HepG2 (cell line): ENCODE data around the gene PLEKHB1. TPM values are rescaled to one million over a fixed set of nuclear protein-coding genes. Genes with fewer than 3 reads are reported as not detected.

ENCODE experiments used
- ATAD3A ChIP-seq: sonication (generic); formaldehyde crosslinking; IDR thresholded peaks from 2 replicates; pipeline ENCODE4 v1.4.0; 2020; ENCODE audit warnings: missing genetic modification reagents
- MED8 ChIP-seq: sonication (generic); formaldehyde crosslinking; IDR thresholded peaks from 2 replicates; pipeline ENCODE4 v1.8.1; 2023; ENCODE audit warnings: mild to moderate bottlenecking, missing genetic modification reagents; ENCODE audit not compliant: insufficient replicate concordance
- NBN ChIP-seq: fragments of 450-650 bp; conservative IDR thresholded peaks from 2 replicates; pipeline ENCODE4 v1.6.1; 2017
- NR2C2 ChIP-seq: sonication (generic); formaldehyde crosslinking; IDR thresholded peaks from 2 replicates; pipeline ENCODE4 v1.4.0; 2020; ENCODE audit warnings: missing genetic modification reagents, mild to moderate bottlenecking, moderate library complexity, borderline replicate concordance
- PHF5A ChIP-seq: IDR thresholded peaks from one replicate; pipeline ENCODE4 v1.6.1; 2018; ENCODE audit warnings: low read depth, missing genetic modification reagents; ENCODE audit not compliant: unreplicated experiment
- REST ChIP-seq, 2 experiments: IDR thresholded peaks; 2 replicates each; pipeline ENCODE4 v1.6.1; 2011 to 2012; ENCODE audit warnings: low read length in 2 of 2, borderline replicate concordance in 1 of 2, low read depth in 1 of 2, mild to moderate bottlenecking in 1 of 2, moderate library complexity in 1 of 2
- RFXANK ChIP-seq: IDR thresholded peaks from 2 replicates; pipeline ENCODE4 v1.6.1; 2016
- SIN3B ChIP-seq: fragments of 150-350 bp; IDR thresholded peaks from 2 replicates; pipeline ENCODE4 v1.6.1; 2014; ENCODE audit warnings: low read length
- STAG1 ChIP-seq: sonication (generic); formaldehyde crosslinking; IDR thresholded peaks from 2 replicates; pipeline ENCODE4 v1.4.0; 2020; ENCODE audit warnings: missing genetic modification reagents
- TEAD3 ChIP-seq: optimal IDR thresholded peaks from 2 replicates; pipeline ENCODE3; 2016; ENCODE audit warnings: borderline replicate concordance
- USF2 ChIP-seq, 2 experiments: sonication (generic) in 1 of 2; formaldehyde crosslinking in 1 of 2; IDR thresholded peaks; 2 replicates each; pipeline versions ENCODE4 v1.5.1 to v1.6.1; 2011 to 2020; ENCODE audit warnings: borderline replicate concordance in 1 of 2, low read depth in 1 of 2, low read length in 1 of 2, mild to moderate bottlenecking in 1 of 2, missing genetic modification reagents in 1 of 2, moderate library complexity in 1 of 2
- ZBTB38 ChIP-seq: sonication (generic); formaldehyde crosslinking; IDR thresholded peaks from 2 replicates; pipeline ENCODE4 v1.5.1; 2020; ENCODE audit warnings: mild to moderate bottlenecking, missing genetic modification reagents
- ZFYVE20 ChIP-seq: sonication (generic); formaldehyde crosslinking; IDR thresholded peaks from 2 replicates; pipeline ENCODE4 v1.8.0; 2023; ENCODE audit warnings: low read depth, mild to moderate bottlenecking, moderate library complexity, missing genetic modification reagents, borderline replicate concordance
- ZNF124 ChIP-seq: sonication (generic); formaldehyde crosslinking; IDR thresholded peaks from 2 replicates; pipeline ENCODE4 v1.4.0; 2020; ENCODE audit warnings: missing genetic modification reagents
- ZNF18 ChIP-seq: sonication (generic); formaldehyde crosslinking; IDR thresholded peaks from 2 replicates; pipeline ENCODE4 v1.8.0; 2022; ENCODE audit warnings: mild to moderate bottlenecking, missing genetic modification reagents; ENCODE audit not compliant: insufficient replicate concordance
- ZNF234 ChIP-seq: sonication (generic); formaldehyde crosslinking; conservative IDR thresholded peaks from 2 replicates; pipeline ENCODE4 v1.5.1; 2020; ENCODE audit warnings: mild to moderate bottlenecking, missing genetic modification reagents
- ZNF296 ChIP-seq: sonication (generic); formaldehyde crosslinking; conservative IDR thresholded peaks from 2 replicates; pipeline ENCODE4 v1.5.0; 2020; ENCODE audit warnings: mild to moderate bottlenecking, missing genetic modification reagents
- ZNF335 ChIP-seq: sonication (generic); formaldehyde crosslinking; IDR thresholded peaks from 2 replicates; pipeline ENCODE4 v1.4.0; 2020; ENCODE audit warnings: missing genetic modification reagents
- ZNF468 ChIP-seq: sonication (generic); formaldehyde crosslinking; IDR thresholded peaks from 2 replicates; pipeline ENCODE4 v1.8.0; 2022; ENCODE audit warnings: mild to moderate bottlenecking, moderate library complexity, missing genetic modification reagents
- ZNF597 ChIP-seq: sonication (generic); formaldehyde crosslinking; IDR thresholded peaks from 2 replicates; pipeline ENCODE4 v1.5.0; 2020; ENCODE audit warnings: missing genetic modification reagents
- polyA plus RNA-seq, 8 experiments: library from polyadenylated mRNA; depleted of rRNA in 3 of 8; stranded (reverse) in 7 of 8; unstranded in 1 of 8; fragments of >200 nt; fragmentation: Illumina TruSeq in 4 of 8; extraction: Trizol in 4 of 8; gene quantifications; 2 replicates each; pipeline versions ENCODE4 v1.2.1 to v1.2.3, GENCODE V29; 2011 to 2016; ENCODE audit warnings: low read depth in 4 of 8, missing spikeins in 1 of 8, mixed read lengths in 1 of 8; ENCODE audit not compliant: insufficient read depth in 1 of 8
- total RNA-seq, 5 experiments: library from RNA; depleted of rRNA; stranded (reverse); fragments of >200 nt; fragmentation: Illumina TruSeq; extraction: Trizol; gene quantifications; 2 replicates each; pipeline ENCODE4 v1.2.3, GENCODE V29; 2016; ENCODE audit warnings: low read depth in 1 of 5

Gene PLEKHB1
- total and polyA plus RNA-seq, 2 of the 13 experiments (the other 11 are each of a cell fraction or from before 2014, with no cell fraction given): 68.0 to 99.3 TPM

GRCh38 chr11:73647459-73648100, 1.2 kb downstream of the PLEKHB1 start (continued):
- no peak for TF ChIP-seq MED8
- TF ChIP-seq ZNF234 (CRISPR knock-in tag): no peak
- no peak for TF ChIP-seq ZFYVE20 (CRISPR knock-in tag)
- no peak for TF ChIP-seq TEAD3 (CRISPR knock-in tag)
- no peak for TF ChIP-seq ZNF468 (CRISPR knock-in tag)
- no peak for TF ChIP-seq ZNF18
- TF ChIP-seq REST (IDR thresholded peaks at IDR 0.05; ENCODE audit: borderline replicate concordance in 1 of 2, low read depth in 1 of 2, low read length in 2 of 2): no peak
- TF ChIP-seq NBN: no peak
- TF ChIP-seq ZNF124 (CRISPR knock-in tag): no peak
- TF ChIP-seq USF2 (IDR thresholded peaks at IDR 0.05; ENCODE audit: low read depth, low read length): no peak
- TF ChIP-seq USF2 (CRISPR knock-in tag; IDR thresholded peaks at IDR 0.05; ENCODE audit: borderline replicate concordance): no peak
- no peak for TF ChIP-seq PHF5A (CRISPR knock-in tag)
- TF ChIP-seq SIN3B: no peak
- no peak for TF ChIP-seq NR2C2
- peak; percentile 68; the same call in 1 of the 2 replicates for TF ChIP-seq ZBTB38 (CRISPR knock-in tag)
- TF ChIP-seq ZNF335: no peak
- TF ChIP-seq RFXANK (CRISPR knock-in tag): no peak
- no peak for TF ChIP-seq ATAD3A (CRISPR knock-in tag)
- TF ChIP-seq STAG1 (CRISPR knock-in tag): no peak
- TF ChIP-seq ZNF296 (CRISPR knock-in tag): no peak
- no peak for TF ChIP-seq ZNF597 (CRISPR knock-in tag)
